Adrenal gland (tissue), 12 donors: ENCODE data around the gene MTAP. TPM values are rescaled to one million over a fixed set of nuclear protein-coding genes. Genes with fewer than 3 reads are reported as not detected.

Experiments used
- DNase-seq, 7 donors: peaks; one replicate each; pipeline ENCODE4 v3.0.0-alpha.2; 2019 to 2020
- H3K27ac ChIP-seq, 5 donors: fragments of 200-600 bp; sonication (generic) in 4 of 5; 1 replicate in 3 of 5; 2 replicates in 2 of 5; pipeline versions ENCODE4 v1.5.1 to v1.8.0; 2016 to 2020; ENCODE audit warnings: mild to moderate bottlenecking in 1 of 5
- H3K27me3 ChIP-seq: fragments of 200-600 bp; 2 replicates; pipeline ENCODE4 v1.8.0; 2021
- H3K36me3 ChIP-seq, 2 donors: fragments of 200-600 bp; replicated peaks in 1 of 2; 1 replicate in 1 of 2; 2 replicates in 1 of 2; pipeline versions ENCODE4 v1.5.1 to v1.8.0; 2018 to 2022
- H3K4me1 ChIP-seq, 2 donors: fragments of 200-600 bp; replicated peaks in 1 of 2; 1 replicate in 1 of 2; 2 replicates in 1 of 2; pipeline versions ENCODE4 v1.5.1 to v1.8.0; 2018 to 2021
- H3K4me3 ChIP-seq, 4 donors: fragments of 200-600 bp; sonication (generic) in 3 of 4; one replicate each; pipeline ENCODE4 v1.5.1; 2016 to 2018
- H3K9me3 ChIP-seq, 3 donors: fragments of 200-600 bp; sonication (generic) in 1 of 3; replicated peaks in 1 of 3; 1 replicate in 2 of 3; 2 replicates in 1 of 3; pipeline versions ENCODE4 v1.5.1 to v1.8.0; 2016 to 2021
- POLR2A ChIP-seq, 2 donors: fragments of 450-650 bp; IDR thresholded peaks; one replicate each; pipeline ENCODE4 v1.6.1; 2017; ENCODE audit warnings: antibody characterized with exemption in 2 of 2, mild to moderate bottlenecking in 2 of 2, moderate library complexity in 1 of 2
- WGBS, 4 donors: extraction: QIAGEN DNeasy Blood & Tissue Kit in 2 of 4; methylation state at CpG; one replicate each; pipeline versions ENCODE4 v1.1.5 to v1.1.7; 2013 to 2017; 5-methylcytosine and 5-hydroxymethylcytosine counted together
- intact Hi-C, 2 donors: fragments of 100-400 bp; cut with DNase I; formaldehyde crosslinking; loops; one replicate each; pipeline versions ENCODE4 v1.14.1 to v1.15.0; 2022 to 2023
- polyA plus RNA-seq, 3 donors: library from polyadenylated mRNA; stranded (reverse); fragments of 200-250 nt in 2 of 3; fragments of 350-450 nt in 1 of 3; fragmentation: Illumina TruSeq in 1 of 3; extraction: RNeasy Lipid Tissue Mini Kit (QIAGEN cat#74804) in 1 of 3; gene quantifications; one replicate each; pipeline ENCODE4 v1.2.3, GENCODE V29; 2013 to 2014
- total RNA-seq, 9 donors: library from RNA; depleted of rRNA in 4 of 9; stranded (reverse); fragments of >200 nt in 4 of 9; fragments of 120-200 nt in 1 of 9; fragmentation: NEBNext Ultra II Directional in 1 of 9; extraction: Animal tissue kit (Norgen Biotek cat#: 25700) in 1 of 9; gene quantifications; one replicate each; pipeline versions ENCODE4 v1.1.0 to v1.2.4, GENCODE V29; 2013 to 2023
- TF ChIP-seq, protein P1 (sequence below), 6 experiments: fragments of 450-650 bp in 4 of 6; fragments of 200-600 bp in 2 of 6; sonication (generic) in 1 of 6; IDR thresholded peaks; 1 replicate in 5 of 6; 2 replicates in 1 of 6; pipeline versions ENCODE4 v1.5.1 to v1.8.0; 2016 to 2021; ENCODE audit warnings: antibody characterized with exemption in 6 of 6, mild to moderate bottlenecking in 2 of 6, moderate library complexity in 1 of 6
- donor health status: healthy with polysubstance abuse.
- donor health status: Bipolar disorder and iron deficiency.
- donor health status: DM: yes; HTN: yes; CAD: no.
- donor health status: DM: no; HTN: no; CAD: no.
- donor health status: DM: no; HTN: no; CAD: no.
- donor health status: DM: yes; HTN: yes; CAD: no.

Gene MTAP
- total and polyA plus RNA-seq, 12 donors, result 6.4 to 38.2 (median 21.9) TPM

GRCh38 chr9:21766096-21766495 is 36.3 kb upstream of the MTAP start:
- TF ChIP-seq, protein P1, sequence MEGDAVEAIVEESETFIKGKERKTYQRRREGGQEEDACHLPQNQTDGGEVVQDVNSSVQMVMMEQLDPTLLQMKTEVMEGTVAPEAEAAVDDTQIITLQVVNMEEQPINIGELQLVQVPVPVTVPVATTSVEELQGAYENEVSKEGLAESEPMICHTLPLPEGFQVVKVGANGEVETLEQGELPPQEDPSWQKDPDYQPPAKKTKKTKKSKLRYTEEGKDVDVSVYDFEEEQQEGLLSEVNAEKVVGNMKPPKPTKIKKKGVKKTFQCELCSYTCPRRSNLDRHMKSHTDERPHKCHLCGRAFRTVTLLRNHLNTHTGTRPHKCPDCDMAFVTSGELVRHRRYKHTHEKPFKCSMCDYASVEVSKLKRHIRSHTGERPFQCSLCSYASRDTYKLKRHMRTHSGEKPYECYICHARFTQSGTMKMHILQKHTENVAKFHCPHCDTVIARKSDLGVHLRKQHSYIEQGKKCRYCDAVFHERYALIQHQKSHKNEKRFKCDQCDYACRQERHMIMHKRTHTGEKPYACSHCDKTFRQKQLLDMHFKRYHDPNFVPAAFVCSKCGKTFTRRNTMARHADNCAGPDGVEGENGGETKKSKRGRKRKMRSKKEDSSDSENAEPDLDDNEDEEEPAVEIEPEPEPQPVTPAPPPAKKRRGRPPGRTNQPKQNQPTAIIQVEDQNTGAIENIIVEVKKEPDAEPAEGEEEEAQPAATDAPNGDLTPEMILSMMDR (IDR thresholded peaks at IDR 0.05), result no peak
- no peak for TF ChIP-seq POLR2A (IDR thresholded peaks at IDR 0.05)
- DNase-seq, result no peak
- Histone ChIP-seq H3K27me3 (no peaks in the 10 kb centered on the region), H3K27ac (no peak overlapping the region), H3K4me3 (no peak overlapping the region), H3K9me3 (no peaks in the 10 kb centered on the region), H3K4me1 (no peaks in the 10 kb centered on the region), H3K36me3 (no peaks in the 10 kb centered on the region)
- WGBS, 4 donors, result 30 to 48% (median 36%) methylated on average over 2 of the region's 2 CpGs
- intact Hi-C loops, result no loop called here

DNA sequence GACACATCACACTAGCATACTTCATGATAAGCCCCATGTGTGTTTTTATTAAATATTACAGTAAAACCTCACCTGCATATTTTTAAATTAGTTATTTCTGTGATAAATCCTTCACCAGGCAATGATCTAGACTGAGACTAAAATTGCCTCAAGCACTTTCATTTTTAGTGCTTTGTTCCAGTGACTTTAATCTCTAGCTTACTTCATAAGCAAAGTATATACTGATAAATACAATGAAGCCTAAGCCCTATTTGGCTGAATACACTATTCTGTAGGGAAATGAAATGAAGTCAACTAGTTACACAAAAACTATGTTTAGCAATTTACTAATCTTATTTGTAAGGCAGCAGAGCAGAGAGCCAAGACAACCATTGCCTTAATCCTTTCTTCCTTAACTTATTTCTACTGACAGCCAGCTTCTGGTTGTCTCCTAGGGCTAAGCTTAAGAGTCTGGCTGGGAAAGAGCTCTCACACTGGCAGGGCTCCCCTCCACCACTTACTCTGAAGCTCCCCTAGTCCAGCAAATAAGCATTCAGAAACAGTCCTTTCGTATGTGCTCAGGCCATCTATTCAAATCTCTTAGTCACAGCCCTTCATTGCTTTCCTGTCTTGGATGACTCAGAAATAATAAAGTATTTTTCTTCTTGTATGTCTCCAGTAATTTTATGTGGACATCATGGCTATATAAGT is 31.4 kb upstream of the MTAP start:
- 47 to 58% (median 52%) methylated on average over 1 of the region's 1 CpG for WGBS, 4 donors
- Histone ChIP-seq H3K27ac (no peak overlapping the region), H3K9me3 (no peaks in the 10 kb centered on the region), H3K4me3 (no peak overlapping the region), H3K27me3 (peaks cover 5% of the 10 kb centered on the region), H3K4me1 (no peaks in the 10 kb centered on the region), H3K36me3 (no peaks in the 10 kb centered on the region)
- DNase-seq, result no peak
- TF ChIP-seq, protein P1 (IDR thresholded peaks at IDR 0.05), result no peak
- intact Hi-C loops, result no loop called here

DNA sequence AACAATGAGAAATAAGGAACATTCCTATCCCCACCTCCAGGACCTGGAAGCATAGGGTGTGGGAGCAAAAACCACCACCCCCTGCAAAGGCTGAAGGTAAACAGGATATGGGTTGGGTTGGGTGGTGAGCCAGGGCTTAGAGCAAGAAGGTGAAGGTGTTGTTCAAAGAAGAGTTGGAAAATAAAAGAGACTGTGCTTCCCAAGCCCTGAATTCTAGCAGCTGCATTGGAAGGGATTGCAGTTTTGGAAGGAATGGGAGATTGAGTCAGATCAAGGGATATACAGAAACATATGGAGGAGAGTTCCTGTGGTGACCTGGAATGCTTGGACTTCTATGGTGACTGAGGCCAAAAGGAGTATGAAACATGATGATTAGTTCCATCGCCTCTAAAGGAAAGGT is 24.7 kb upstream of the MTAP start:
- Histone ChIP-seq H3K9me3 (no peaks in the 10 kb centered on the region), H3K4me1 (no peaks in the 10 kb centered on the region), H3K36me3 (no peaks in the 10 kb centered on the region), H3K27ac (no peak overlapping the region), H3K27me3 (peaks cover 5% of the 10 kb centered on the region), H3K4me3 (no peak overlapping the region)
- intact Hi-C loops, result no loop called here
- TF ChIP-seq, protein P1 (IDR thresholded peaks at IDR 0.05), result no peak
- TF ChIP-seq POLR2A (IDR thresholded peaks at IDR 0.05), result no peak
- DNase-seq, result no peak
- WGBS, 4 donors, result 67 to 81% (median 73%) methylated on average over 1 of the region's 1 CpG

- H3K27ac ChIP-seq, result no peak overlapping the region
- intact Hi-C loops, result no loop called here
- H3K4me3 ChIP-seq, result no peak overlapping the region
- no peaks in the 10 kb centered on the region for H3K9me3 ChIP-seq
- no peak for DNase-seq
- WGBS, 4 donors, result 25 to 61% (median 42%) methylated on average over 1 of the region's 1 CpG
- no peaks in the 10 kb centered on the region for H3K4me1 ChIP-seq
- H3K36me3 ChIP-seq, result no peaks in the 10 kb centered on the region
- peaks cover 5% of the 10 kb centered on the region for H3K27me3 ChIP-seq
- no peak for TF ChIP-seq POLR2A (IDR thresholded peaks at IDR 0.05)
- TF ChIP-seq, protein P1 (IDR thresholded peaks at IDR 0.05), result no peak
Observed at GRCh38 chr9:21778304-21778703, 24.1 kb upstream of the MTAP start.
